Natural killer cell (primary cell): ENCODE results near the gene JUN. TPM values are rescaled to one million over a fixed set of nuclear protein-coding genes. Genes with fewer than 3 reads are reported as not detected.
"Not testable (repeated sequence)": the region's sequence is repeated elsewhere in the genome, so short reads cannot be mapped to it uniquely, and the experiment has no call there.

Experiments used
- ATAC-seq, 3 donors: fragments of 150-1000 bp in 2 of 3; fragments of 200-7000 bp in 1 of 3; cut with Tn5 transposase; 1 replicate in 1 of 3; 2 replicates in 2 of 3; pipeline ENCODE4 v1.10.0; 2021; ENCODE audit warnings: mild to moderate bottlenecking in 2 of 3, moderate library complexity in 2 of 3
- DNase-seq, 2 donors: peaks; one replicate each; pipeline versions ENCODE4 v3.0.0 to v3.0.0-alpha.2; 2013 to 2021; ENCODE audit warnings: mixed read lengths in 1 of 2
- H3K27ac ChIP-seq: one replicate; pipeline ENCODE4 v1.5.1; 2013; ENCODE audit warnings: mild to moderate bottlenecking, low read length
- H3K27me3 ChIP-seq: one replicate; pipeline ENCODE4 v1.6.1; 2013; ENCODE audit warnings: low read length; ENCODE audit not compliant: control insufficient read depth, insufficient read depth
- H3K36me3 ChIP-seq: one replicate; pipeline ENCODE4 v1.6.1; 2013; ENCODE audit warnings: low read length; ENCODE audit not compliant: control insufficient read depth, insufficient read depth
- H3K4me1 ChIP-seq: one replicate; pipeline ENCODE4 v1.6.1; 2013; ENCODE audit warnings: low read length; ENCODE audit not compliant: control insufficient read depth, insufficient read depth
- H3K4me3 ChIP-seq: one replicate; pipeline ENCODE4 v1.5.1; 2013; ENCODE audit warnings: low read length
- H3K9me3 ChIP-seq: one replicate; pipeline ENCODE4 v1.6.1; 2013; ENCODE audit warnings: low read length; ENCODE audit not compliant: control insufficient read depth, insufficient read depth
- H3K27ac Mint-ChIP-seq, 2 donors: one replicate each; pipeline ENCODE4 v1.8.0; 2022; ENCODE audit warnings: mild to moderate bottlenecking in 2 of 2, mixed read lengths in 2 of 2, moderate library complexity in 1 of 2
- H3K27me3 Mint-ChIP-seq, 2 donors: one replicate each; pipeline ENCODE4 v1.8.0; 2022; ENCODE audit warnings: low read depth in 2 of 2, mixed read lengths in 2 of 2
- H3K36me3 Mint-ChIP-seq: one replicate; pipeline ENCODE4 v1.8.0; 2022; ENCODE audit warnings: mixed read lengths
- H3K4me1 Mint-ChIP-seq, 2 donors: one replicate each; pipeline ENCODE4 v1.8.0; 2022; ENCODE audit warnings: mixed read lengths in 2 of 2
- H3K4me3 Mint-ChIP-seq: one replicate; pipeline ENCODE4 v1.8.0; 2022; ENCODE audit warnings: mild to moderate bottlenecking, moderate library complexity, mixed read lengths
- H3K9me3 Mint-ChIP-seq, 2 donors: one replicate each; pipeline ENCODE4 v1.8.0; 2022; ENCODE audit warnings: mixed read lengths in 2 of 2
- WGBS: methylation state at CpG from one replicate; pipeline ENCODE4 v1.1.7; 2013; ENCODE audit warnings: missing lambda C conversion rate; ENCODE audit not compliant: insufficient coverage; 5-methylcytosine and 5-hydroxymethylcytosine counted together
- intact Hi-C: fragments of 100-400 bp; cut with micrococcal nuclease; formaldehyde crosslinking; loops from one replicate; pipeline ENCODE4 v1.14.2; 2022
- total RNA-seq, 4 donors: library from RNA; stranded (reverse); fragments of 120-200 nt in 1 of 4; gene quantifications; one replicate each; pipeline versions ENCODE4 v1.2.3 to v1.2.4, GENCODE V29; 2013 to 2022
- TF ChIP-seq, protein P1 (sequence below): fragments of 200-600 bp; IDR thresholded peaks from one replicate; pipeline ENCODE4 v1.8.0; 2022; ENCODE audit warnings: antibody characterized with exemption

JUN gene
- total RNA-seq, 3 donors from 2014 or later (not counting 1 experiment from before 2014, with no cell fraction given), result 1,209 to 1,942 (median 1,808) TPM

DNA sequence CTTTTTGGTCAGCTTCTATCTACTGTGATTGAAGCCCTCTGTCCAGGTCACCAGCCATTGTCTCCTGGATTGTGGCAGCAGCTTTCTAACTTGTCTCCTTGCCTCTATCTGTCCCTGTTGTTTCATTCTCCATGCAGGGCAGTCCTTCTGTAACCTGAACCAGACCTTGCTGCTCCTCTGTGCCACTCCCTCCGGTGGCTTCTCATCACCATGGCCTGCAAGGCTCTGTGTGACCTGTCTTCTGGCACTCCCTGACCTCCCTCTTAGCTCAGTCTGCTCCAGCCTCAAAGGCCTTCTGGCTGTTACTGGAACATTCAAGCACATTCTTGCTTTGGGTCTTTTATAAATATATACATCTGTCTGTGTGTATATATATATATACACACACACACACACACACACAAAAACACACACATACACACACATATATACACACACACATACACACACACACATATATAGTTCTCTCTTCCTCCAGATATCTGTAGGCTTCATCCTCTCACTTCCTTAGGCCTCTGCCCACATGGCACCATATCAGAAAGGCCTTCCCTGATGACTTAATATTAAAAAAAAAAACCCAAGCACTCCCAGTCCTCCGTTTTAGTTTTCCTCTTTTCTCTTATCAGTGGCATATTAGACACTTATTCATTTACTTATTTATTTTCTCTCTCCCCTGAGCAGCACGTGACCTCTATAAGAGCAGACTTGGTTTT lies 21.2 kb upstream of the JUN start:
- no peak overlapping the region for H3K27ac ChIP-seq
- H3K27ac Mint-ChIP-seq, result peak overlapping the region in 1 of 2 donors; percentile 21
- H3K4me1 Mint-ChIP-seq, result peaks cover 0 to 16% of the 10 kb centered on the region in 2 donors
- H3K4me3 ChIP-seq, result no peak overlapping the region
- no peaks in the 10 kb centered on the region for H3K4me1 ChIP-seq
- no peaks in the 10 kb centered on the region for H3K9me3 ChIP-seq
- no peaks in the 10 kb centered on the region for H3K27me3 ChIP-seq
- intact Hi-C loops, result no loop called here
- no peaks in the 10 kb centered on the region for H3K9me3 Mint-ChIP-seq
- H3K36me3 ChIP-seq, result no peaks in the 10 kb centered on the region
- H3K36me3 Mint-ChIP-seq, result peaks cover 12% of the 10 kb centered on the region
- H3K27me3 Mint-ChIP-seq, result no peaks in the 10 kb centered on the region
- DNase-seq, result no peak
- ATAC-seq, result no peak
- TF ChIP-seq, protein P1, sequence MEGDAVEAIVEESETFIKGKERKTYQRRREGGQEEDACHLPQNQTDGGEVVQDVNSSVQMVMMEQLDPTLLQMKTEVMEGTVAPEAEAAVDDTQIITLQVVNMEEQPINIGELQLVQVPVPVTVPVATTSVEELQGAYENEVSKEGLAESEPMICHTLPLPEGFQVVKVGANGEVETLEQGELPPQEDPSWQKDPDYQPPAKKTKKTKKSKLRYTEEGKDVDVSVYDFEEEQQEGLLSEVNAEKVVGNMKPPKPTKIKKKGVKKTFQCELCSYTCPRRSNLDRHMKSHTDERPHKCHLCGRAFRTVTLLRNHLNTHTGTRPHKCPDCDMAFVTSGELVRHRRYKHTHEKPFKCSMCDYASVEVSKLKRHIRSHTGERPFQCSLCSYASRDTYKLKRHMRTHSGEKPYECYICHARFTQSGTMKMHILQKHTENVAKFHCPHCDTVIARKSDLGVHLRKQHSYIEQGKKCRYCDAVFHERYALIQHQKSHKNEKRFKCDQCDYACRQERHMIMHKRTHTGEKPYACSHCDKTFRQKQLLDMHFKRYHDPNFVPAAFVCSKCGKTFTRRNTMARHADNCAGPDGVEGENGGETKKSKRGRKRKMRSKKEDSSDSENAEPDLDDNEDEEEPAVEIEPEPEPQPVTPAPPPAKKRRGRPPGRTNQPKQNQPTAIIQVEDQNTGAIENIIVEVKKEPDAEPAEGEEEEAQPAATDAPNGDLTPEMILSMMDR, result no peak
- H3K4me3 Mint-ChIP-seq, result no peak overlapping the region
- 80% methylated on average over 3 of the region's 3 CpGs for WGBS

DNA sequence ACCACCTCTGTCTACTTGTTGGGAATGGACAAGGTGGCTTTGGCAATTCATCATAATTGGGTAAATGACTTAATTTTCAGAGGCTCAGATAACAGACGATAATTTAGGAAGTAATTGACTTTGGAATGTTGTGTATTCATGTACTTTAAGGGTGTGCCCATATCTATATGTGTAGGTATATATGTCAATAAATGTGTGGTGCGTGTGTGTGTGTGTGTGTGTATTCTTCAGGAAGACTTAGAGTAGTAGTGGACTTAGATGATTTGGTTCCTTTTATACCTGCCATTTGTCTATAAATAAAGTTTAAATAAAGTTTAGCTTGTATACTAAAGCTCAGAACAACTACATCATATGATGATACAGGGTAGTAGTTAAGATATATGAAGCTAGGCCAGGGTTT lies 20.0 kb upstream of the JUN start:
- 100% methylated on average over 1 of the region's 2 CpGs for WGBS
- peaks cover 12% of the 10 kb centered on the region for H3K36me3 Mint-ChIP-seq
- no peaks in the 10 kb centered on the region for H3K9me3 Mint-ChIP-seq
- no peaks in the 10 kb centered on the region for H3K4me1 ChIP-seq
- TF ChIP-seq, protein P1, result no peak
- H3K4me1 Mint-ChIP-seq, result peaks cover 0 to 21% of the 10 kb centered on the region in 2 donors
- H3K27me3 Mint-ChIP-seq, result no peaks in the 10 kb centered on the region
- DNase-seq (no peak), ATAC-seq (no peak)
- H3K27ac ChIP-seq, result no peak overlapping the region
- no peaks in the 10 kb centered on the region for H3K36me3 ChIP-seq
- no peaks in the 10 kb centered on the region for H3K27me3 ChIP-seq
- no peaks in the 10 kb centered on the region for H3K9me3 ChIP-seq
- H3K27ac Mint-ChIP-seq, result no peak overlapping the region
- no peak overlapping the region for H3K4me3 Mint-ChIP-seq
- no peak overlapping the region for H3K4me3 ChIP-seq
- intact Hi-C loops, result no loop called here

DNA sequence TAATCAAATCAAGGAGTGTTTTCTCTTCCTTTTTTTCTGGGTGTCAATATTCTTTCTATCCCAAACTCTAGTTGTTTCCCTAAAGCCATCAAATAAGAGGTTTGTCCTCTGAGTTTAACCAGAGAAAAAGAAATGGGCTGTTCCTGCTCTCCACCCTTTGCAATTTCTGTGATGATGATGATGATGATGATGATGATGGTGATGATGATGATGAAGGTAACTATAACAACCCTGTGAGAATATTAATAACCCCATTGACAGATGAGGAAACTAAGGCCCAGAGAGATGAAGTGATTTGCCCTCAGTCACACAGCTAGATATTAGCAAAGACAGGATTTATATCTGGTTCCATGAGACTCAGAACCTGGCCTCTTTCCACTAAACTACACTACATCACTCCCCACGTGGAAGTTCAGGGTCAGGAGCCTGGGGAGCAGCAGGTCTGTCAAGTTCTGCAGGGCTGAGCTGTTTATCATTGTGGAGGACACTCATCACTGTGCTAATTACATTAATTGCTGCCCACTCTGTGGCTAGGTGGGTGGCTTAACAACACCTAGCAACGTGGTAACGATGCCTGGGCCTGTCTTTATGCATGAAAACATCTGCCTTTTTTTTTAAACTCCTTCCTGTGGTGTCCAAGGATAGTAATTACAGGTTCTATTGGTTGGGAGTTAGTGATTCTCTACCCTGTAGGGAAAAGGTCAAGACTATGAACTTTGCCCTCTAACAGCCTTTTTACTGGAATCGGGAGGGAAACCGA lies 19.0 kb upstream of the JUN start:
- DNase-seq (no peak), ATAC-seq (no peak)
- H3K9me3 ChIP-seq, result no peaks in the 10 kb centered on the region
- no peak overlapping the region for H3K27ac Mint-ChIP-seq
- H3K27me3 ChIP-seq, result no peaks in the 10 kb centered on the region
- peaks cover 12% of the 10 kb centered on the region for H3K36me3 Mint-ChIP-seq
- H3K27me3 Mint-ChIP-seq, result no peaks in the 10 kb centered on the region
- no peak overlapping the region for H3K4me3 ChIP-seq
- H3K4me3 Mint-ChIP-seq, result no peak overlapping the region
- no peak overlapping the region for H3K27ac ChIP-seq
- TF ChIP-seq, protein P1, result no peak
- no peaks in the 10 kb centered on the region for H3K4me1 ChIP-seq
- no peaks in the 10 kb centered on the region for H3K36me3 ChIP-seq
- intact Hi-C loops, result no loop called here
- WGBS, result 67% methylated on average over 3 of the region's 5 CpGs
- H3K9me3 Mint-ChIP-seq, result no peaks in the 10 kb centered on the region
- peaks cover 0 to 24% of the 10 kb centered on the region in 2 donors for H3K4me1 Mint-ChIP-seq

DNA sequence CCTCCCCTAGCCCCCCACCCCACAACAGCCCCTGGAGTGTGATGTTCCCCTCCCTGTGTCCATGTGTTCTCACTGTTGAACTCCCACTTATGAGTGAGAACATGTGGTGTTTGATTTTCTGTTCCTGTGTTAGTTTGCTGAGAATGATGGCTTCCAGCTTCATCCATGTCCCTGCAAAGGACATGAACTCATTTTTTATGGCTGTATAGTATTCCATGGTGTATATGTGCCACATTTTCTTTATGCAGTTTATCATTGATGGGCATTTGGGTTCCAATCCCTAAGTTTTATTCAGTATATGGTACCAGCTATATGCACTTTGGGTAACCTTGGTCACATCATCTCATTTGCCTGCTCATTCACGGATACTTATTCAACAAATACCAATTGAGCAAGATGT lies 17.4 kb upstream of the JUN start:
- H3K9me3 Mint-ChIP-seq, H3K9me3 ChIP-seq, intact Hi-C loops, H3K4me1 ChIP-seq, ATAC-seq, H3K27me3 Mint-ChIP-seq, DNase-seq, H3K27ac Mint-ChIP-seq, H3K4me3 ChIP-seq, H3K27me3 ChIP-seq, H3K27ac ChIP-seq, H3K36me3 ChIP-seq, H3K4me3 Mint-ChIP-seq: not testable (repeated sequence)
- 100% methylated on average over 1 of the region's 1 CpG for WGBS
- Mint-ChIP-seq H3K36me3 (peaks cover 11% of the 10 kb centered on the region), H3K4me1 (peaks cover 0 to 24% of the 10 kb centered on the region in 2 donors)
